GM18526 (cell line): ENCODE data around the gene ZNF728.

ENCODE experiments used
- POLR2A ChIP-seq: IDR thresholded peaks from 3 replicates; pipeline ENCODE4 v1.6.1; 2011; ENCODE audit not compliant: insufficient read length; ENCODE audit errors: extremely low read depth

Gene ZNF728

GRCh38 chr19:23002690-23003422 lies at the start of gene ZNF728:
TSS of gene ZNF728 (minus strand) at chr19:23003176. CDS start at chr19:23003030, 146 bp downstream.
- no peak for TF ChIP-seq POLR2A

- TF ChIP-seq POLR2A = no peak
Observed at GRCh38 chr19:23052349-23052748, 49.4 kb upstream of the ZNF728 start.

- TF ChIP-seq POLR2A = no peak
Observed at GRCh38 chr19:23049256-23049655, 46.3 kb upstream of the ZNF728 start.

GRCh38 chr19:23046743-23047142 lies 43.8 kb upstream of the ZNF728 start:
- TF ChIP-seq POLR2A = no peak

GRCh38 chr19:23033721-23034120 lies 30.7 kb upstream of the ZNF728 start:
- no peak for TF ChIP-seq POLR2A

GRCh38 chr19:23015660-23016059 lies 12.7 kb upstream of the ZNF728 start:
- TF ChIP-seq POLR2A = no peak

GRCh38 chr19:22976248-22976647 lies 26.7 kb downstream of the ZNF728 start:
- no peak for TF ChIP-seq POLR2A

- TF ChIP-seq POLR2A = no peak
Observed at GRCh38 chr19:22945560-22945959, 57.4 kb downstream of the ZNF728 start.

- no peak for TF ChIP-seq POLR2A
Observed at GRCh38 chr19:22935151-22935550, 67.8 kb downstream of the ZNF728 start.
